A204.1 (cell line): ENCODE data around the gene ABCG1.
"Not testable (repeated sequence)": the region's sequence is repeated elsewhere in the genome, so short reads cannot be mapped to it uniquely, and the experiment has no call there.

Experiments used
- FAIRE-seq: peaks from 2 replicates; lab custom pipeline; 2012; peaks lifted over from hg19 to GRCh38; lab: Jason Lieb, UNC

ABCG1 gene

GRCh38 chr21:42218836-42219605 is at the start of gene ABCG1:
Gene ABCG1, plus strand, starts transcription at chr21:42219140. Its CDS starts 123 bp downstream, at chr21:42219263.
- no peak for FAIRE-seq

- no peak for FAIRE-seq
Observed at GRCh38 chr21:42169758-42170157, 49.2 kb upstream of the ABCG1 start.

GRCh38 chr21:42171091-42172053 is 47.6 kb upstream of the ABCG1 start:
- no peak for FAIRE-seq

GRCh38 chr21:42172596-42173483 is 46.1 kb upstream of the ABCG1 start:
- no peak for FAIRE-seq

GRCh38 chr21:42174173-42174572 is 44.8 kb upstream of the ABCG1 start:
- no peak for FAIRE-seq

GRCh38 chr21:42175110-42175710 is 43.7 kb upstream of the ABCG1 start:
- FAIRE-seq = no peak

- FAIRE-seq = no peak
Observed at GRCh38 chr21:42176859-42177258, 42.1 kb upstream of the ABCG1 start.

GRCh38 chr21:42179316-42179715 is 39.6 kb upstream of the ABCG1 start:
- FAIRE-seq = no peak

GRCh38 chr21:42180001-42180400 is 38.9 kb upstream of the ABCG1 start:
- not testable (repeated sequence) for FAIRE-seq

- no peak for FAIRE-seq
Observed at GRCh38 chr21:42182713-42183371, 36.1 kb upstream of the ABCG1 start.

- no peak for FAIRE-seq
Observed at GRCh38 chr21:42183374-42184266, 35.3 kb upstream of the ABCG1 start.

GRCh38 chr21:42186591-42186990 is 32.3 kb upstream of the ABCG1 start:
- FAIRE-seq = no peak

- no peak for FAIRE-seq
Observed at GRCh38 chr21:42187976-42188653, 30.8 kb upstream of the ABCG1 start.

- FAIRE-seq = no peak
Observed at GRCh38 chr21:42188663-42189062, 30.3 kb upstream of the ABCG1 start.

- FAIRE-seq = no peak
Observed at GRCh38 chr21:42189431-42189830, 29.5 kb upstream of the ABCG1 start.

GRCh38 chr21:42189860-42190485 is 29.0 kb upstream of the ABCG1 start:
- no peak for FAIRE-seq

- FAIRE-seq = no peak
Observed at GRCh38 chr21:42190486-42190863, 28.5 kb upstream of the ABCG1 start.

- FAIRE-seq = no peak
Observed at GRCh38 chr21:42191064-42191463, 27.9 kb upstream of the ABCG1 start.
